Neural cell (in vitro differentiated cells): ENCODE results near the gene VSIR. TPM values are rescaled to one million over a fixed set of nuclear protein-coding genes. Genes with fewer than 3 reads are reported as not detected.

ENCODE experiments used
- H2AFZ ChIP-seq: fragments of 200-600, 300-800 bp; sonication (generic), shearing (Covaris generic); 2 replicates; pipeline ENCODE4 v1.6.0; 2014; ENCODE audit warnings: low read depth, mild to moderate bottlenecking, antibody characterized with exemption, low read length, moderate library complexity
- H3F3A ChIP-seq: fragments of 200-600 bp; shearing (Covaris generic); 2 replicates; pipeline ENCODE4 v1.6.1; 2016; ENCODE audit warnings: mild to moderate bottlenecking, moderate library complexity, mixed read lengths, antibody characterized with exemption, low read length; ENCODE audit not compliant: insufficient read depth, poor library complexity, severe bottlenecking
- H3K27ac ChIP-seq: fragments of 200-600, 300-800 bp; sonication (generic), shearing (Covaris generic); 2 replicates; pipeline ENCODE4 v1.5.1; 2014; ENCODE audit warnings: mild to moderate bottlenecking, low read length, moderate library complexity
- H3K27me3 ChIP-seq: fragments of 300-800, 200-600 bp; sonication (generic), shearing (Covaris generic); 2 replicates; pipeline ENCODE4 v1.6.0; 2014; ENCODE audit warnings: mild to moderate bottlenecking, low read depth, low read length, moderate library complexity; ENCODE audit not compliant: insufficient read depth
- H3K36me3 ChIP-seq: fragments of 300-800, 200-600 bp; sonication (generic), shearing (Covaris generic); 2 replicates; pipeline ENCODE4 v1.5.1; 2014; ENCODE audit warnings: mild to moderate bottlenecking, antibody characterized with exemption, low read length, moderate library complexity; ENCODE audit not compliant: insufficient read depth
- H3K4me2 ChIP-seq: fragments of 300-800, 200-600 bp; sonication (generic), shearing (Covaris generic); 2 replicates; pipeline ENCODE4 v1.6.0; 2014; ENCODE audit warnings: mild to moderate bottlenecking, low read length
- H3K4me3 ChIP-seq: fragments of 300-800, 200-600 bp; sonication (generic), shearing (Covaris generic); 2 replicates; pipeline ENCODE4 v1.5.1; 2014; ENCODE audit warnings: mild to moderate bottlenecking, low read length, moderate library complexity
- H3K79me2 ChIP-seq: fragments of 200-600 bp; shearing (Covaris generic); replicated peaks from 2 replicates; pipeline ENCODE4 v1.6.0; 2014; ENCODE audit warnings: mild to moderate bottlenecking, low read length, moderate library complexity; ENCODE audit not compliant: insufficient read depth
- H3K9ac ChIP-seq: fragments of 300-800, 200-600 bp; sonication (generic), shearing (Covaris generic); 2 replicates; pipeline ENCODE4 v1.6.1; 2016; ENCODE audit warnings: mild to moderate bottlenecking, low read length, mixed read lengths
- H3K9me2 ChIP-seq: fragments of 200-600 bp; shearing (Covaris generic); 2 replicates; pipeline ENCODE4 v1.6.1; 2016; ENCODE audit warnings: mild to moderate bottlenecking, low read length, mixed read lengths; ENCODE audit not compliant: insufficient read depth
- H3K9me3 ChIP-seq: fragments of 200-600, 300-800 bp; sonication (generic), shearing (Covaris generic); 2 replicates; pipeline ENCODE4 v1.6.1; 2016; ENCODE audit warnings: mild to moderate bottlenecking, mixed run types, low read length, moderate library complexity, mixed read lengths
- H4K20me1 ChIP-seq: fragments of 200-600 bp; shearing (Covaris generic); 2 replicates; pipeline ENCODE4 v1.6.1; 2016; ENCODE audit warnings: mild to moderate bottlenecking, mixed run types; ENCODE audit not compliant: insufficient read depth
- EP300 ChIP-seq: fragments of 450-650 bp; conservative IDR thresholded peaks from 2 replicates; pipeline ENCODE4 v1.6.1; 2014; ENCODE audit warnings: antibody characterized with exemption, mild to moderate bottlenecking, moderate library complexity; ENCODE audit not compliant: poor library complexity, severe bottlenecking
- EZH2 ChIP-seq: fragments of 200-600, 300-800 bp; shearing (Covaris generic), sonication (generic); IDR thresholded peaks from 2 replicates; pipeline ENCODE4 v1.6.1; 2014; ENCODE audit warnings: antibody characterized with exemption, low read length, borderline replicate concordance, mild to moderate bottlenecking; ENCODE audit not compliant: insufficient read depth, poor library complexity, severe bottlenecking
- MXI1 ChIP-seq: fragments of 450-650 bp; conservative IDR thresholded peaks from 2 replicates; pipeline ENCODE4 v1.6.1; 2014; ENCODE audit warnings: antibody characterized with exemption, mild to moderate bottlenecking; ENCODE audit not compliant: poor library complexity, severe bottlenecking
- POLR2AphosphoS5 ChIP-seq: IDR thresholded peaks from 2 replicates; pipeline ENCODE4 v1.6.1; 2012
- RAD21 ChIP-seq: fragments of 450-650 bp; conservative IDR thresholded peaks from 2 replicates; pipeline ENCODE4 v1.6.1; 2014; ENCODE audit warnings: antibody characterized with exemption, mild to moderate bottlenecking, moderate library complexity
- SMC3 ChIP-seq: fragments of 450-650 bp; conservative IDR thresholded peaks from 2 replicates; pipeline ENCODE4 v1.6.1; 2014; ENCODE audit warnings: antibody characterized with exemption, mild to moderate bottlenecking, moderate library complexity; ENCODE audit not compliant: poor library complexity
- TAF1 ChIP-seq: IDR thresholded peaks from 2 replicates; pipeline ENCODE4 v1.6.1; 2012; ENCODE audit warnings: low read depth
- polyA plus RNA-seq: library from polyadenylated mRNA; depleted of rRNA; stranded (reverse); fragments of >200 nt; gene quantifications from 2 replicates; pipeline ENCODE4 v1.2.3, GENCODE V29; 2014
- TF ChIP-seq, protein P1 (sequence below): fragments of 450-650 bp; IDR thresholded peaks from 2 replicates; pipeline ENCODE4 v1.5.1; 2014; ENCODE audit warnings: antibody characterized with exemption, mild to moderate bottlenecking, moderate library complexity; ENCODE audit not compliant: poor library complexity, severe bottlenecking
- TF ChIP-seq, protein P2 (sequence below): IDR thresholded peaks from 2 replicates; pipeline ENCODE4 v1.6.1; 2012; ENCODE audit warnings: borderline replicate concordance

The VSIR gene
- polyA plus RNA-seq, 1 donor from 2014 or later, result not detected

DNA sequence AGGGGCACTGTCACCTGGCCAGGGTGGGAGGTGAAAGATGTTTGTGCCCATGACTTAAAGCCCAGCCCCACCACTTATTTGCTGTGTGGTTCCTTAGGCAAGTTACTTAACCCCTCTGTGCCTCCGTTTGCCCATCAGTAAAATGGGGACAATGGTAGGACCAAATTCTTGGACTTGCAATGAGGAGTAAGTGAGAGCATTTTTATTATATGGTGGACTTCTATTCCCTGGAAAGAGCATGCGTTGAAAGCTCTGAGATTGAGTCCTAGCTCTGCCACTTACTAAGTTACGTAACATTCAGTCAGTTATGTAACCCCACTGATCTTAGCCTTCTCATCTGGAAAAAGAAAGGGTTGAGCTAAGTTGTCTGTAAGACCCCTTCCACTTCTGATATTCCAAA is 18.8 kb downstream of the VSIR start:
- Histone ChIP-seq H2AFZ (no peak overlapping the region), H3K36me3 (no peaks in the 10 kb centered on the region), H3K9ac (no peak overlapping the region), H3K9me3 (no peaks in the 10 kb centered on the region), H3K27ac (no peak overlapping the region), H3F3A (no peaks in the 10 kb centered on the region), H4K20me1 (no peaks in the 10 kb centered on the region), H3K9me2 (no peaks in the 10 kb centered on the region), H3K4me2 (no peak overlapping the region), H3K79me2 (no peaks in the 10 kb centered on the region), H3K27me3 (no peaks in the 10 kb centered on the region), H3K4me3 (no peak overlapping the region)
- TF ChIP-seq RAD21, result no peak
- TF ChIP-seq EP300, result no peak
- TF ChIP-seq, protein P1, sequence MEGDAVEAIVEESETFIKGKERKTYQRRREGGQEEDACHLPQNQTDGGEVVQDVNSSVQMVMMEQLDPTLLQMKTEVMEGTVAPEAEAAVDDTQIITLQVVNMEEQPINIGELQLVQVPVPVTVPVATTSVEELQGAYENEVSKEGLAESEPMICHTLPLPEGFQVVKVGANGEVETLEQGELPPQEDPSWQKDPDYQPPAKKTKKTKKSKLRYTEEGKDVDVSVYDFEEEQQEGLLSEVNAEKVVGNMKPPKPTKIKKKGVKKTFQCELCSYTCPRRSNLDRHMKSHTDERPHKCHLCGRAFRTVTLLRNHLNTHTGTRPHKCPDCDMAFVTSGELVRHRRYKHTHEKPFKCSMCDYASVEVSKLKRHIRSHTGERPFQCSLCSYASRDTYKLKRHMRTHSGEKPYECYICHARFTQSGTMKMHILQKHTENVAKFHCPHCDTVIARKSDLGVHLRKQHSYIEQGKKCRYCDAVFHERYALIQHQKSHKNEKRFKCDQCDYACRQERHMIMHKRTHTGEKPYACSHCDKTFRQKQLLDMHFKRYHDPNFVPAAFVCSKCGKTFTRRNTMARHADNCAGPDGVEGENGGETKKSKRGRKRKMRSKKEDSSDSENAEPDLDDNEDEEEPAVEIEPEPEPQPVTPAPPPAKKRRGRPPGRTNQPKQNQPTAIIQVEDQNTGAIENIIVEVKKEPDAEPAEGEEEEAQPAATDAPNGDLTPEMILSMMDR, result no peak
- no peak for TF ChIP-seq MXI1
- no peak for TF ChIP-seq POLR2AphosphoS5
- no peak for TF ChIP-seq TAF1
- no peak for TF ChIP-seq EZH2
- TF ChIP-seq, protein P2, sequence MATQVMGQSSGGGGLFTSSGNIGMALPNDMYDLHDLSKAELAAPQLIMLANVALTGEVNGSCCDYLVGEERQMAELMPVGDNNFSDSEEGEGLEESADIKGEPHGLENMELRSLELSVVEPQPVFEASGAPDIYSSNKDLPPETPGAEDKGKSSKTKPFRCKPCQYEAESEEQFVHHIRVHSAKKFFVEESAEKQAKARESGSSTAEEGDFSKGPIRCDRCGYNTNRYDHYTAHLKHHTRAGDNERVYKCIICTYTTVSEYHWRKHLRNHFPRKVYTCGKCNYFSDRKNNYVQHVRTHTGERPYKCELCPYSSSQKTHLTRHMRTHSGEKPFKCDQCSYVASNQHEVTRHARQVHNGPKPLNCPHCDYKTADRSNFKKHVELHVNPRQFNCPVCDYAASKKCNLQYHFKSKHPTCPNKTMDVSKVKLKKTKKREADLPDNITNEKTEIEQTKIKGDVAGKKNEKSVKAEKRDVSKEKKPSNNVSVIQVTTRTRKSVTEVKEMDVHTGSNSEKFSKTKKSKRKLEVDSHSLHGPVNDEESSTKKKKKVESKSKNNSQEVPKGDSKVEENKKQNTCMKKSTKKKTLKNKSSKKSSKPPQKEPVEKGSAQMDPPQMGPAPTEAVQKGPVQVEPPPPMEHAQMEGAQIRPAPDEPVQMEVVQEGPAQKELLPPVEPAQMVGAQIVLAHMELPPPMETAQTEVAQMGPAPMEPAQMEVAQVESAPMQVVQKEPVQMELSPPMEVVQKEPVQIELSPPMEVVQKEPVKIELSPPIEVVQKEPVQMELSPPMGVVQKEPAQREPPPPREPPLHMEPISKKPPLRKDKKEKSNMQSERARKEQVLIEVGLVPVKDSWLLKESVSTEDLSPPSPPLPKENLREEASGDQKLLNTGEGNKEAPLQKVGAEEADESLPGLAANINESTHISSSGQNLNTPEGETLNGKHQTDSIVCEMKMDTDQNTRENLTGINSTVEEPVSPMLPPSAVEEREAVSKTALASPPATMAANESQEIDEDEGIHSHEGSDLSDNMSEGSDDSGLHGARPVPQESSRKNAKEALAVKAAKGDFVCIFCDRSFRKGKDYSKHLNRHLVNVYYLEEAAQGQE, result no peak
- no peak for TF ChIP-seq SMC3

DNA sequence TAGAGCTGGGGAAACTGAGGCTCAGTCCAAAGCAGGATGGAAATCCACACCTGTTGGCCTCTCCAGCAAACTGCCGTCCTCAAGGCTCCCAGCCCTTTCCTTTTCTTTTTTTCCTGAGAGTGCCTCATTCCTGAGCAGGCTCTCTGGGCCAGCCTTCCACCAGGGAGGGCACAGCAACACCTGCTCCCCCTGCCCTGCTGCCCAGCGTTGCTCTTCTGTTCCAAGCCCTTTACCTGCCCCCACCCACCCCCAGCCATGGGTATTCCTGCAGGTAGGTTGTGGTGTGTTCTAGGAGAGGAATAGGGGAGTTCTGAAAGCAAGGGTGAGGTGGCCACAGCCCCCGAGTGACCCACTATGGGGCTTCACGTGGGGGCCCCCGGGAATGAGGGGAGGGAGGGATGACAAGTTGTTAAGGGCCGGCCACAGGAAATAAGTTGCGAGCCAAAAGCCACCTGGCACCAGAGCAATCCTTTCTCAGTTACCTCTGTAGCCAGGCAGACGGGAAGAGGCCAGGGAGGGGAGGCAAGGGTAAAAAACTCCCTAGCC is 19.3 kb downstream of the VSIR start:
- H3K4me2 ChIP-seq, result no peak overlapping the region
- no peaks in the 10 kb centered on the region for H3K9me2 ChIP-seq
- no peaks in the 10 kb centered on the region for H3F3A ChIP-seq
- no peak overlapping the region for H2AFZ ChIP-seq
- H3K9me3 ChIP-seq, result no peaks in the 10 kb centered on the region
- no peaks in the 10 kb centered on the region for H3K36me3 ChIP-seq
- no peaks in the 10 kb centered on the region for H3K79me2 ChIP-seq
- H3K27ac ChIP-seq, result no peak overlapping the region
- H4K20me1 ChIP-seq, result no peaks in the 10 kb centered on the region
- no peak overlapping the region for H3K9ac ChIP-seq
- H3K27me3 ChIP-seq, result no peaks in the 10 kb centered on the region
- no peak overlapping the region for H3K4me3 ChIP-seq
- TF ChIP-seq RAD21 (no peak), EP300 (no peak), TAF1 (no peak), SMC3 (no peak), POLR2AphosphoS5 (no peak), EZH2 (no peak), MXI1 (no peak)
- TF ChIP-seq, protein P1, result no peak
- TF ChIP-seq, protein P2, result no peak
